GM12872 (cell line): ENCODE results near the gene NPHP4.

Source experiments
- CTCF ChIP-seq: IDR thresholded peaks from 3 replicates; pipeline ENCODE4 v1.5.1; 2011; ENCODE audit warnings: low read depth, mild to moderate bottlenecking, low read length, moderate library complexity; ENCODE audit not compliant: insufficient read depth

The NPHP4 gene

GRCh38 chr1:5880630-5881405 is 111.4 kb downstream of the NPHP4 start:
- no peak for TF ChIP-seq CTCF

GRCh38 chr1:5879421-5879820 is 112.8 kb downstream of the NPHP4 start:
- no peak for TF ChIP-seq CTCF

GRCh38 chr1:5878971-5879370 is 113.3 kb downstream of the NPHP4 start:
- TF ChIP-seq CTCF: no peak

GRCh38 chr1:5877683-5878530 is 114.3 kb downstream of the NPHP4 start:
- no peak for TF ChIP-seq CTCF

- no peak for TF ChIP-seq CTCF
Observed at GRCh38 chr1:5877001-5877400, 115.2 kb downstream of the NPHP4 start.

GRCh38 chr1:5876094-5876650 is 116.1 kb downstream of the NPHP4 start:
- TF ChIP-seq CTCF: no peak

- TF ChIP-seq CTCF: no peak
Observed at GRCh38 chr1:5875345-5875910, 116.8 kb downstream of the NPHP4 start.
